Ishikawa (cell line): ENCODE results near the gene DEFB132.

Experiments used
- CEBPB ChIP-seq: IDR thresholded peaks from 2 replicates; pipeline ENCODE4 v1.6.1; 2012
- CREB1 ChIP-seq: IDR thresholded peaks from 2 replicates; pipeline ENCODE4 v1.6.1; 2012; ENCODE audit warnings: low read depth
- EGR1 ChIP-seq: IDR thresholded peaks from 2 replicates; pipeline ENCODE4 v1.6.1; 2012
- EP300 ChIP-seq: IDR thresholded peaks from 2 replicates; pipeline ENCODE4 v1.6.1; 2012; ENCODE audit warnings: borderline replicate concordance
- FOXM1 ChIP-seq: IDR thresholded peaks from 2 replicates; pipeline ENCODE4 v1.6.1; 2012; ENCODE audit warnings: low read depth, borderline replicate concordance
- MAX ChIP-seq: IDR thresholded peaks from 2 replicates; pipeline ENCODE4 v1.6.1; 2012
- NFIC ChIP-seq: IDR thresholded peaks from 2 replicates; pipeline ENCODE4 v1.6.1; 2012
- RAD21 ChIP-seq: IDR thresholded peaks from 2 replicates; pipeline ENCODE4 v1.6.1; 2012; ENCODE audit warnings: low read depth
- REST ChIP-seq: IDR thresholded peaks from 2 replicates; pipeline ENCODE4 v1.6.1; 2012; ENCODE audit warnings: low read depth, mild to moderate bottlenecking
- TAF1 ChIP-seq: IDR thresholded peaks from 2 replicates; pipeline ENCODE4 v1.6.1; 2012; ENCODE audit warnings: low read depth, mild to moderate bottlenecking
- TCF12 ChIP-seq: IDR thresholded peaks from 2 replicates; pipeline ENCODE4 v1.6.1; 2012; ENCODE audit warnings: low read depth
- TEAD4 ChIP-seq: IDR thresholded peaks from 2 replicates; pipeline ENCODE4 v1.6.1; 2012
- YY1 ChIP-seq: IDR thresholded peaks from 2 replicates; pipeline ENCODE4 v1.6.1; 2012; ENCODE audit warnings: low read depth
- ZBTB7A ChIP-seq: IDR thresholded peaks from 2 replicates; pipeline ENCODE4 v1.6.1; 2012; ENCODE audit warnings: low read depth
- TF ChIP-seq, protein P1 (sequence below): IDR thresholded peaks from 2 replicates; pipeline ENCODE4 v1.6.1; 2012

Gene DEFB132

DNA sequence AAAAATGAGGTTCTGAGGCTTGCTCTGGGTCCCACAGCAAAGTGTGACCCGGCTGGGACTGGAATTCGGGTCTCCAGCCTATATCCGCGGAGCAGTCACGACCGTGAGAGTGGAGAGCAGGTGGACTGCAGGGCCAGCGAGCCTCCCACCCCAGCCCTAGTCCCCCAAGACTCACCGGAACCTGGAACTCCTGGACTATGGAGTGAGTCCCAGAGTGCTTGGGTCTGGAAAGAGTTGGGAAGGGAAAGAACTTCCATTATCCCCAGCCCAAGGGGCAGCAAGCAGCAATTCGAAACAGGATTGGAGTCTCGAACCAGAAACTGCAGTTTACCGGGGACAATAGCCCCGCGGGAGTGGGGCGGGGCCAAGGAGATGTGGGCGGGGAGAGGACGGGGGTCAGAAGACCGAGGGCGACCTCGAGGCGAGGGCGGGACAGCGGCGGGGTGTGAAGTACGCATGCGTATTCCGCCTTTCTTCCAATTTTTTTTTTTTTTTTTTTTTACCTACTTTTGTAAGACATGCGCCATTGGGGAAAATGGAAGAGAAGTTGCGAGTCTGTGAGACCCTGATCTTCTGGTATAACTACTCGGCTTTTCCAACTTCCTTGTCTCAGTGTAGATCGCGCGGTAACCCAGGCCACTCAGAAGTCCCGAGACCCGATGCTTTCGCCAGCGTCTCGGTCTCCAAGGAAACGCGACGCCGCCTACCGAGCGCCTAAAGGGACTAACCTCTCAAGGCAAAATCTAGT, 32.7 kb downstream of the DEFB132 start, which contains the start of gene C20orf96:
Gene C20orf96 (minus strand): TSS at position 667 of the 748 bp plus-strand sequence. CDS start 140 bp downstream, at position 527.
- TF ChIP-seq EGR1 (no peak), TAF1 (peak; percentile 64), TCF12 (0 out of 2 replicates have a peak, but pooled peaks have one; percentile 47), MAX (peak; percentile 67), REST (no peak)
- TF ChIP-seq, protein P1, sequence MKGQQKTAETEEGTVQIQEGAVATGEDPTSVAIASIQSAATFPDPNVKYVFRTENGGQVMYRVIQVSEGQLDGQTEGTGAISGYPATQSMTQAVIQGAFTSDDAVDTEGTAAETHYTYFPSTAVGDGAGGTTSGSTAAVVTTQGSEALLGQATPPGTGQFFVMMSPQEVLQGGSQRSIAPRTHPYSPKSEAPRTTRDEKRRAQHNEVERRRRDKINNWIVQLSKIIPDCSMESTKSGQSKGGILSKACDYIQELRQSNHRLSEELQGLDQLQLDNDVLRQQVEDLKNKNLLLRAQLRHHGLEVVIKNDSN = no peak

GRCh38 chr20:294602-295001, 37.1 kb downstream of the DEFB132 start:
- TF ChIP-seq TAF1 (no peak), TCF12 (no peak)

GRCh38 chr20:295804-296203, 38.3 kb downstream of the DEFB132 start:
- TF ChIP-seq, protein P1 = no peak
- TF ChIP-seq EGR1 (no peak), YY1 (no peak), EP300 (no peak), NFIC (no peak), TAF1 (no peak), MAX (no peak), CREB1 (no peak), CEBPB (no peak), RAD21 (no peak)

DNA sequence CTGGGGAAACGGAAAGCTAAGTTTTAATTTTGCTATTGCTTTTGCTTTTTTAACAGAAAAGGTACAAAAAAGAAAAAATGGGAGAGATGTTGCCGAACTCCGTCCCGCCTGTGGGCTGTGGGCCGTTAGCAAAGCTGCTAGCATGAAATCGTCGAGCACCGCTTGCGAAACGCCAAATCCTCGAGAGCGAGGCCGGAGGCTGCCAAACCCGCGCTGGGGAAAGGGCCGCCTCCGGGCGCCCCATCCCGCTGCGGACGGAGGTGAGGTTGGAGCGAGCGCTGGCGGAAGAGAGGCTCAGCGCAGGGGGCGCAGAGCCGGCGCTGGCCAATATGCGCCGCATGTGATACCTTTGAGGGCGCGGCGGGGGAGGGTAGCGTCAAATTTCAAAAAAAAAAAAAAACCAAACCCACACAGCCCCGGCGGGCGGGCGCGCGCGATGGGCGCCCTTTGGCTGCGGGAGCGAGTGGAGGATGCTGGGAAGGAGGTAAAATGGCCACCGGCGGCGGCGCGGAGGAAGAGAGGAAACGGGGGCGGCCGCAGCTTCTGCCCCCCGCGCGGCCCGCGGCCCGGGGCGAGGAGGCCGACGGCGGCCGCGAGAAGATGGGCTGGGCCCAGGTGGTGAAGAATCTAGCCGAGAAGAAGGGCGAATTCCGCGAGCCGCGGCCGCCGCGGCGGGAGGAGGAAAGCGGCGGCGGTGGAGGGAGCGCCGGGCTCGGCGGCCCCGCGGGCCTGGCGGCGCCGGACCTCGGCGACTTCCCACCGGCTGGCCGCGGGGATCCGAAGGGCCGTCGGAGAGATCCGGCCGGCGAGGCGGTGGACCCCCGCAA, 39.8 kb downstream of the DEFB132 start, which contains the start of gene ZCCHC3:
Gene ZCCHC3 (plus strand): TSS at position 473 of the 827 bp plus-strand sequence. CDS start 17 bp downstream, at position 490.
- TF ChIP-seq TCF12 (peak; percentile 80), CREB1 (no peak), TEAD4 (peak; percentile 21; the same call in 1 of the 2 replicates), EGR1 (peak; percentile 63; the same call in 1 of the 2 replicates), ZBTB7A (peak; percentile 79; the same call in 1 of the 2 replicates), EP300 (no peak), NFIC (peak; percentile 56; the same call in 1 of the 2 replicates), RAD21 (peak; percentile 21; the same call in 1 of the 2 replicates), TAF1 (peak; percentile 96), FOXM1 (0 out of 2 replicates have a peak, but pooled peaks have one; percentile 20), MAX (peak; percentile 97), YY1 (peak; percentile 95), REST (no peak), CEBPB (peak; percentile 85)
- TF ChIP-seq, protein P1 = peak; percentile 75
